ENCODE measurements around the gene DGKZ. TPM values are rescaled to one million over a fixed set of nuclear protein-coding genes. Genes with fewer than 3 reads are reported as not detected.

Gene DGKZ
- total and polyA plus RNA-seq, 2 donors from 2014 or later, result 48.5 to 50.6 TPM

DNA sequence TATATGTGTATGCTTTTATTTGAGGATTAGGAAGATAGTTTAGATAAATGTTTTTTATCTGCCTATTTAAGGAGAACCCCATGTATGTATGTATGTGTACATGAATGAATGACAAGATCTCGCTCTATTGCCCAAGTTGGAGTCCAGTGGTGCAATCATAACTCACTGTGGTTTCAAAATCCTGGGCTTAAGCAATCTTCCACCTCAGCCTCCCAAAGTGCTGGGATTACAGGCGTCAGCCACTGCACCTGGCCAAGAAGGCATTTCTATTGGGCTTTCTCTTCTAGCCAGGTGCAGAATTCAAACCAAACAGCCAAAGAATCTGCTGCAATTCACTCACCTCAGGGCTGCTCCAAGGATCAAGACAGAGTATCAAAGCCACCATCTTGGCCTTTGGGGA, 25.5 kb upstream of the DGKZ start:
- no peak for TF ChIP-seq CTCF (IDR thresholded peaks at IDR 0.05; ENCODE audit: borderline replicate concordance, extremely low read depth, insufficient read depth)
- Histone ChIP-seq H3K9ac (ENCODE audit: low read length in 3 of 3) (no peak overlapping the region), H3K4me3 (ENCODE audit: low read length in 3 of 3) (no peak overlapping the region), H3K27ac (ENCODE audit: low read depth in 2 of 2, low read length in 2 of 2) (no peak overlapping the region), H3K27me3 (ENCODE audit: control insufficient read depth, insufficient read depth, low read length) (no peaks in the 10 kb centered on the region), H3K4me1 (ENCODE audit: control insufficient read depth in 2 of 3, insufficient read depth in 2 of 3, low read depth in 1 of 3, low read length in 3 of 3) (peaks cover 0 to 4% (median 0%) of the 10 kb centered on the region in 3 donors), H3K9me3 (ENCODE audit: control insufficient read depth in 2 of 3, insufficient read depth in 1 of 3, low read length in 3 of 3) (no peaks in the 10 kb centered on the region), H3K36me3 (ENCODE audit: control insufficient read depth in 2 of 3, insufficient read depth in 3 of 3, low read length in 3 of 3) (no peaks in the 10 kb centered on the region)
- no peak for FAIRE-seq
- no peak for DNase-seq
- intact Hi-C loops (cut with DNase I), result no loop called here

DNA sequence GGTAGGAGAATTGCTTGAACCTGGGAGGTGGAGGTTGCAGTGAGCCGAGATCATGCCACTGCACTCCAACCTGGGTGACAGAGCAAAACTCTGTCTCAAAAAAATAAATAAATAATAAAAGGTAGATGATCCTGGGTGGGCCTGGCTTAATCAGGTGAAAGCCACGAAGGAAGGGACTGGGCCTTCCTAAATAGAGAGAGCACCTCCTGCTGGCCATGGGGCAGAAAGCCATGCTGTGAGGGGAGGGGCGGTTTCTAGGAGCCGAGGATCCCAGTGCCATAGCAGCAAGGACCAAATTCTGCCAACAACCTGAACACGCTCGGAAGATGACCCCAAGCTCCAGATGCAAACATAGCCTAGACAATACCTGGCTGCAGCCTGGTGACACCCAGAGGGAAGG, 24.5 kb upstream of the DGKZ start:
- H3K9ac ChIP-seq (ENCODE audit: low read length in 3 of 3), result no peak overlapping the region
- no peaks in the 10 kb centered on the region for H3K9me3 ChIP-seq (ENCODE audit: control insufficient read depth in 2 of 3, insufficient read depth in 1 of 3, low read length in 3 of 3)
- no peak for FAIRE-seq
- no peaks in the 10 kb centered on the region for H3K36me3 ChIP-seq (ENCODE audit: control insufficient read depth in 2 of 3, insufficient read depth in 3 of 3, low read length in 3 of 3)
- no peak overlapping the region for H3K27ac ChIP-seq (ENCODE audit: low read depth in 2 of 2, low read length in 2 of 2)
- H3K4me1 ChIP-seq (ENCODE audit: control insufficient read depth in 2 of 3, insufficient read depth in 2 of 3, low read depth in 1 of 3, low read length in 3 of 3), result peaks cover 0 to 4% (median 0%) of the 10 kb centered on the region in 3 donors
- intact Hi-C loops (cut with DNase I), result no loop called here
- no peaks in the 10 kb centered on the region for H3K27me3 ChIP-seq (ENCODE audit: control insufficient read depth, insufficient read depth, low read length)
- H3K4me3 ChIP-seq (ENCODE audit: low read length in 3 of 3), result no peak overlapping the region
- no peak for DNase-seq
- no peak for TF ChIP-seq CTCF (IDR thresholded peaks at IDR 0.05; ENCODE audit: borderline replicate concordance, extremely low read depth, insufficient read depth)

DNA sequence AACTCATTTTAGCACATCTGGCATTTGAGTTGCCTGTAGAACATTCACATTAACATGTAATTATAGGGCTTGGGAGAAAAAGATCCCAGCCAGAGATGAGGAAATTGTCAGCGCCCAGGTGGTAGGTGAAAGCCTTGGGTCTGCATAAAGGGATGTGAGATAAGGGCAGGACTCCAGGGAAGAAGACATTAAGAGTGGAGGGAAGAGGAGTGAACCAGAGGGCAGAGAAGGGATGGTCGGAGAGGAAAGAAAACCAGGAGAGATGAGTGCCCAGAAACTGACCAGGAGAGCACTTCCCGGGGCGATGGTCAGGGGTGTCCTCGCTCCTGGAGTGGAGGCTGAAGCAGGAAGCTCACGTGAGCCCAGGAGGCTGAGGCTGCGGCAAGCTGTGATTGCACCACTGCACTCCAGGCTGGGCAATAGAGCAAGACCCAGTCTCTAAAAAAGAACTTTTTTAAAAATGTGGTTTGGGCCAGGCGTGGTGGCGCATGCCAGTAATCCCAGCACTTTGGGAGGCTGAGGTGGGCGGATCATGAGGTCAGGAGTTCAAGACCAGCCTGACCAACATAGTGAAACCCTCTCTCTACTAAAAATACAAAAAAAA, 20.3 kb upstream of the DGKZ start:
- Histone ChIP-seq H3K4me1 (ENCODE audit: control insufficient read depth in 2 of 3, insufficient read depth in 2 of 3, low read depth in 1 of 3, low read length in 3 of 3) (peaks cover 0 to 10% (median 2%) of the 10 kb centered on the region in 3 donors), H3K27me3 (ENCODE audit: control insufficient read depth, insufficient read depth, low read length) (no peaks in the 10 kb centered on the region), H3K9ac (ENCODE audit: low read length in 3 of 3) (no peak overlapping the region), H3K4me3 (ENCODE audit: low read length in 3 of 3) (no peak overlapping the region), H3K27ac (ENCODE audit: low read depth in 2 of 2, low read length in 2 of 2) (no peak overlapping the region), H3K9me3 (ENCODE audit: control insufficient read depth in 2 of 3, insufficient read depth in 1 of 3, low read length in 3 of 3) (no peaks in the 10 kb centered on the region), H3K36me3 (ENCODE audit: control insufficient read depth in 2 of 3, insufficient read depth in 3 of 3, low read length in 3 of 3) (no peaks in the 10 kb centered on the region)
- TF ChIP-seq CTCF (IDR thresholded peaks at IDR 0.05; ENCODE audit: borderline replicate concordance, extremely low read depth, insufficient read depth), result no peak
- intact Hi-C loops (cut with DNase I), result no loop called here
- DNase-seq (no peak), FAIRE-seq (no peak)

- Histone ChIP-seq H3K9me3 (ENCODE audit: control insufficient read depth in 2 of 3, insufficient read depth in 1 of 3, low read length in 3 of 3) (no peaks in the 10 kb centered on the region), H3K9ac (ENCODE audit: low read length in 3 of 3) (no peak overlapping the region), H3K27me3 (ENCODE audit: control insufficient read depth, insufficient read depth, low read length) (no peaks in the 10 kb centered on the region), H3K27ac (ENCODE audit: low read depth in 2 of 2, low read length in 2 of 2) (no peak overlapping the region), H3K4me3 (ENCODE audit: low read length in 3 of 3) (no peak overlapping the region), H3K36me3 (ENCODE audit: control insufficient read depth in 2 of 3, insufficient read depth in 3 of 3, low read length in 3 of 3) (no peaks in the 10 kb centered on the region), H3K4me1 (ENCODE audit: control insufficient read depth in 2 of 3, insufficient read depth in 2 of 3, low read depth in 1 of 3, low read length in 3 of 3) (peaks cover 0 to 16% (median 2%) of the 10 kb centered on the region in 3 donors)
- intact Hi-C loops (cut with DNase I), result no loop called here
- FAIRE-seq, result no peak
- no peak for TF ChIP-seq CTCF (IDR thresholded peaks at IDR 0.05; ENCODE audit: borderline replicate concordance, extremely low read depth, insufficient read depth)
- DNase-seq, result no peak
Measured at GRCh38 chr11:46327829-46328228, 19.4 kb upstream of the DGKZ start.

Data from kidney (tissue), 14 donors.